Activated B cell treated with CpG ODN at 0.5 μM for 24 hours (primary cell): ENCODE data around the gene MS4A8. TPM values are rescaled to one million over a fixed set of nuclear protein-coding genes. Genes with fewer than 3 reads are reported as not detected.

Experiments used
- ATAC-seq: fragments of 200-7000 bp; cut with Tn5 transposase; one replicate; pipeline ENCODE4 v1.10.0; 2021; ENCODE audit warnings: low read depth, mild to moderate bottlenecking, moderate library complexity
- CTCF ChIA-PET: fragments of 350-600 bp; sonication (Branson Sonifier 250); formaldehyde crosslinking; loops from one replicate; lab custom pipeline; 2021; ENCODE audit warnings: antibody characterized with exemption; lab: Charles Lee
- POLR2A ChIA-PET: fragments of 350-600 bp; sonication (Branson Sonifier 250); formaldehyde crosslinking; loops from one replicate; lab custom pipeline; 2021; ENCODE audit warnings: antibody characterized with exemption; lab: Charles Lee
- DNase-seq: peaks from one replicate; pipeline ENCODE4 v3.0.0; 2022
- H3K27ac Mint-ChIP-seq: one replicate; pipeline ENCODE4 v1.8.0; 2020; ENCODE audit warnings: mixed read lengths
- H3K27me3 Mint-ChIP-seq: one replicate; pipeline ENCODE4 v1.8.0; 2021; ENCODE audit warnings: mixed read lengths
- H3K36me3 Mint-ChIP-seq: one replicate; pipeline ENCODE4 v1.8.0; 2021; ENCODE audit warnings: low read depth, mixed read lengths
- H3K4me1 Mint-ChIP-seq: one replicate; pipeline ENCODE4 v1.8.0; 2021; ENCODE audit warnings: mixed read lengths
- H3K4me3 Mint-ChIP-seq: one replicate; pipeline ENCODE4 v1.8.0; 2020; ENCODE audit warnings: mild to moderate bottlenecking, mixed read lengths
- H3K9me3 Mint-ChIP-seq: one replicate; pipeline ENCODE4 v1.8.0; 2020; ENCODE audit warnings: mixed read lengths
- CTCF ChIP-seq: fragments of 200-600 bp; IDR thresholded peaks from one replicate; pipeline ENCODE4 v1.8.0; 2022; ENCODE audit warnings: antibody characterized with exemption, mild to moderate bottlenecking
- intact Hi-C: fragments of 100-400 bp; cut with micrococcal nuclease; formaldehyde crosslinking; loops from one replicate; pipeline ENCODE4 v1.15.1; 2024
- total RNA-seq: library from RNA; stranded (reverse); gene quantifications from 2 replicates; pipeline ENCODE4 v1.2.3, GENCODE V29; 2022

MS4A8 gene
- total RNA-seq, 1 donor from 2014 or later: not detected

GRCh38 chr11:60701469-60701818 lies 2.0 kb downstream of the MS4A8 start:
- CTCF ChIA-PET: interaction anchor here (0.8 to 1.2 kb wide), 2 partner anchors 61 to 77 kb away, joined by 3 to 4 read pairs; no protein-coding TSS in a partner anchor

GRCh38 chr11:60703374-60703773 lies 4.0 kb downstream of the MS4A8 start:
- POLR2A ChIA-PET: no interaction called here
- Mint-ChIP-seq H3K36me3 (no peaks in the 10 kb centered on the region), H3K27ac (no peak overlapping the region), H3K4me3 (no peak overlapping the region), H3K4me1 (no peaks in the 10 kb centered on the region), H3K27me3 (no peaks in the 10 kb centered on the region), H3K9me3 (no peaks in the 10 kb centered on the region)
- ATAC-seq: no peak
- intact Hi-C loops: loop anchor here (10.0 kb wide), 1 partner anchor 51 kb away; the partner anchor contains the start of gene MS4A15
- no peak for TF ChIP-seq CTCF
- no peak for DNase-seq
- CTCF ChIA-PET: no interaction called here

More at GRCh38 chr11:60701469-60701818, 2.0 kb downstream of the MS4A8 start:
- Mint-ChIP-seq H3K4me3 (no peak overlapping the region), H3K27ac (no peak overlapping the region), H3K27me3 (no peaks in the 10 kb centered on the region), H3K9me3 (no peaks in the 10 kb centered on the region), H3K36me3 (no peaks in the 10 kb centered on the region), H3K4me1 (no peaks in the 10 kb centered on the region)
- intact Hi-C loops: loop anchor here (2.0 to 10.0 kb wide), 2 partner anchors 53 to 197 kb away; partner anchors contain the start of gene MS4A15
- POLR2A ChIA-PET: no interaction called here
- TF ChIP-seq CTCF: no peak
- DNase-seq (no peak), ATAC-seq (no peak)

GRCh38 chr11:60705895-60706294 lies 6.5 kb downstream of the MS4A8 start:
- no peaks in the 10 kb centered on the region for H3K4me1 Mint-ChIP-seq
- ChIA-PET POLR2A (interaction anchor here (0.7 kb wide), 1 partner anchor 13 kb away, joined by 3 read pairs; no protein-coding TSS in a partner anchor), CTCF (no interaction called here)
- no peaks in the 10 kb centered on the region for H3K9me3 Mint-ChIP-seq
- DNase-seq: no peak
- H3K27ac Mint-ChIP-seq: no peak overlapping the region
- intact Hi-C loops: loop anchor here (10.0 kb wide), 1 partner anchor 49 kb away; the partner anchor contains the start of gene MS4A15
- no peak overlapping the region for H3K4me3 Mint-ChIP-seq
- TF ChIP-seq CTCF: no peak
- peaks cover 2% of the 10 kb centered on the region for H3K27me3 Mint-ChIP-seq
- H3K36me3 Mint-ChIP-seq: no peaks in the 10 kb centered on the region
- no peak for ATAC-seq

DNA sequence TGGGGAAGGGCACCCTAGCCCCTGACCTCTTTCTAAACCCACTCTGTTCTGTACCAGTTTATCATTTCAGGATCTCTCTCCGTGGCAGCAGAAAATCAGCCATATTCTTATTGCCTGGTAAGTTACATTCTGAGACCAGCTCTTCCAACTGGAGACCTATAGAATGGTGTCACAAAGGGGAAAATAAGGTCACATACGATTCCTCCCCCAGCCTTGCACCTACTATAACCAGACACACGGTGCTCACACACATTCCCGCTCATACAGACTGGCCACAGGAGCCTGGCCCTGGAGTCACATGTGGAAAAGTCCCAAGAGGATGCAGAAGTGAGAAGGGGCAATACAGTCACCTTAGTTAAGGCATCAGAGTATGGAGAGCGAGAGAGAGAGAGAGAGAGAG lies 7.5 kb downstream of the MS4A8 start:
- H3K36me3 Mint-ChIP-seq: no peaks in the 10 kb centered on the region
- intact Hi-C loops: loop anchor here (10.0 kb wide), 1 partner anchor 48 kb away; the partner anchor contains the start of gene MS4A15
- CTCF ChIA-PET: interaction anchor here (0.9 kb wide), 1 partner anchor 56 kb away, joined by 4 read pairs; no protein-coding TSS in a partner anchor
- POLR2A ChIA-PET: interaction anchor here (0.6 to 0.7 kb wide), 2 partner anchors 10 to 91 kb away, joined by 3 to 5 read pairs; no protein-coding TSS in a partner anchor
- peaks cover 2% of the 10 kb centered on the region for H3K27me3 Mint-ChIP-seq
- TF ChIP-seq CTCF: no peak
- no peak for DNase-seq
- ATAC-seq: no peak
- H3K4me1 Mint-ChIP-seq: no peaks in the 10 kb centered on the region
- no peaks in the 10 kb centered on the region for H3K9me3 Mint-ChIP-seq
- no peak overlapping the region for H3K27ac Mint-ChIP-seq
- H3K4me3 Mint-ChIP-seq: no peak overlapping the region

DNA sequence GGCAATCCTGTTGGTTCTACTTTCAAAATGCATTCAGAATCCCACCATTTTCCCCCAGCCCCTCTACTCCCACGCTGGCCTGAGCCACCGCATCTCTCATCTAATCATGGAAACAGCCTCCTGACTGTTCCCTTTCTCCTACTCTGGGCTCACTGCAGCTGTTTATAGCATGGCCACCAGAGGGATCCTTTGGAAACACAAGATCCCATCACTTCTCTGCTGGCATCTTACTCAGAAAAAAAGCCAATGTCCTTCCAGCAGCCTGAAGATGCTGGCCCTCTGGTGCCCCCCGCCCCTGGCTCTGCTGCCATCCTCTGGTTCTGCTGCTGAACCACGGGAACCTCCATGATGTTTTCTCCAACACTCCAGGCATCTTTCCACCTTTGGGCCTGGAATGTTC lies 11.1 kb downstream of the MS4A8 start:
- H3K9me3 Mint-ChIP-seq: no peaks in the 10 kb centered on the region
- POLR2A ChIA-PET: no interaction called here
- no peak overlapping the region for H3K4me3 Mint-ChIP-seq
- no peak for ATAC-seq
- CTCF ChIA-PET: no interaction called here
- no peak overlapping the region for H3K27ac Mint-ChIP-seq
- DNase-seq: no peak
- TF ChIP-seq CTCF: no peak
- H3K4me1 Mint-ChIP-seq: no peaks in the 10 kb centered on the region
- no peaks in the 10 kb centered on the region for H3K36me3 Mint-ChIP-seq
- intact Hi-C loops: no loop called here
- H3K27me3 Mint-ChIP-seq: peaks cover 14% of the 10 kb centered on the region
